ENCODE results near the gene ZNF469. TPM values are rescaled to one million over a fixed set of nuclear protein-coding genes. Genes with fewer than 3 reads are reported as not detected.
A peak's percentile ranks its signal among the peaks of the same experiment; 100 is the strongest.

The ZNF469 gene
- total RNA-seq, 4 donors from 2014 or later = 0.17 to 0.49 (median 0.40) TPM

GRCh38 chr16:88346680-88347505 is 35.9 kb upstream of the ZNF469 start:
- no peak for DNase-seq (ENCODE audit: low spot score in 2 of 2)
- H3K4me3 ChIP-seq (ENCODE audit: low read depth, poor library complexity, severe bottlenecking) = no peak overlapping the region
- WGBS, 2 donors = 88 to 90% methylated on average over 26 of the region's 26 CpGs
- TF ChIP-seq POLR2A (IDR thresholded peaks at IDR 0.05) (no peak), CTCF (IDR thresholded peaks at IDR 0.05) (no peak)
- intact Hi-C loops (cut with DNase I; ENCODE audit: low total_unique reads) = no loop called here

GRCh38 chr16:88347656-88348376 is 34.9 kb upstream of the ZNF469 start:
- H3K4me3 ChIP-seq (ENCODE audit: low read depth, poor library complexity, severe bottlenecking) = no peak overlapping the region
- intact Hi-C loops (cut with DNase I; ENCODE audit: low total_unique reads) = no loop called here
- DNase-seq (ENCODE audit: low spot score in 2 of 2) = no peak
- 75 to 85% methylated on average over 17 to 21 of the region's 21 CpGs for WGBS, 2 donors
- no peak for TF ChIP-seq POLR2A (IDR thresholded peaks at IDR 0.05)
- no peak for TF ChIP-seq CTCF (IDR thresholded peaks at IDR 0.05)

GRCh38 chr16:88348377-88349152 is 34.2 kb upstream of the ZNF469 start:
- TF ChIP-seq POLR2A (IDR thresholded peaks at IDR 0.05) (no peak), CTCF (IDR thresholded peaks at IDR 0.05) (no peak)
- intact Hi-C loops (cut with DNase I; ENCODE audit: low total_unique reads) = no loop called here
- no peak overlapping the region for H3K4me3 ChIP-seq (ENCODE audit: low read depth, poor library complexity, severe bottlenecking)
- DNase-seq (ENCODE audit: low spot score in 2 of 2) = no peak
- whole genome bisulfite sequencing, 2 donors = 88 to 93% methylated on average over 25 of the region's 25 CpGs

GRCh38 chr16:88349153-88349902 is 33.4 kb upstream of the ZNF469 start:
- WGBS, 2 donors = 80 to 83% methylated on average over 10 to 12 of the region's 12 CpGs
- peak in 1 of 3 donors; percentile 49 for TF ChIP-seq CTCF (IDR thresholded peaks at IDR 0.05)
- no peak for TF ChIP-seq POLR2A (IDR thresholded peaks at IDR 0.05)
- no peak for DNase-seq (ENCODE audit: low spot score in 2 of 2)
- H3K4me3 ChIP-seq (ENCODE audit: low read depth, poor library complexity, severe bottlenecking) = no peak overlapping the region
- intact Hi-C loops (cut with DNase I; ENCODE audit: low total_unique reads) = no loop called here

All from lower leg skin (tissue), 4 donors.